NCI-H345 (cell line): ENCODE measurements around the gene INPP4A.

Source experiments
- DNase-seq: peaks from one replicate; lab custom pipeline; 2025; lab: John Stamatoyannopoulos, UW

INPP4A gene

DNA sequence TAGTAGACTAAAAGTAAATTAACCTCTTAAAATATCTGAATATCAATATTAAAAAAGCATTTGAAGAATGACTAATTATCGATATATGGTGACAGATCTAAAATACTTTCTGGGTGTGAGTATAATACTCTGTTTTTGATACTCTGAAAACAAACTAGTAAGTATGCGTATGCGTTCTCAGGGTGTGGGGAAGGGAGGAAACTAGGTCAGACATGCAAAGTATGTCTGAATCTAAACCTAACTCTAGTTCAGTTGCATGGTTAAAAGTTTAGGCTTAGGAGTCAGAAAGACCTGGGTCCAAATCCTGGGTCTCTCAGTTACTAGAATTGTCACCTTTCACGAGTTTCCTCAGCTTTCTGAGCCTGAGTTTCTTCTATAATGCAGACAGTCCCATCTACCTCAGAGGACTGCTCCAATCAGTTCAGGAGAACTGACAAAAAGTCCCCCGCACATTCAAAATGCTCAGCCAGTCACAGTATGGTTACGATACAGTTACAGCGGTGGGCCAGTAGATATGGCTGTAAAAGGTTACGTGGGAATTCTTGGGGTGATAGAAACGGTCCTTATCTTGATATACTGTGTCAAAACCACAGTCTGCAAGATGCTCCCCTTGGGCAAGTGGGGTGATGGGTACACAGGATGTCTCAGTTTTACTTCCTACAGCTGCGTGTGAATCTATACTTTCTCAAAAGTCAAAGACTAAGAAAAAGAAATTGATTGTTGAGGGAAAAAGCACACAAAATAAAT, 192.9 kb downstream of the INPP4A start:
- DNase-seq: no peak

DNA sequence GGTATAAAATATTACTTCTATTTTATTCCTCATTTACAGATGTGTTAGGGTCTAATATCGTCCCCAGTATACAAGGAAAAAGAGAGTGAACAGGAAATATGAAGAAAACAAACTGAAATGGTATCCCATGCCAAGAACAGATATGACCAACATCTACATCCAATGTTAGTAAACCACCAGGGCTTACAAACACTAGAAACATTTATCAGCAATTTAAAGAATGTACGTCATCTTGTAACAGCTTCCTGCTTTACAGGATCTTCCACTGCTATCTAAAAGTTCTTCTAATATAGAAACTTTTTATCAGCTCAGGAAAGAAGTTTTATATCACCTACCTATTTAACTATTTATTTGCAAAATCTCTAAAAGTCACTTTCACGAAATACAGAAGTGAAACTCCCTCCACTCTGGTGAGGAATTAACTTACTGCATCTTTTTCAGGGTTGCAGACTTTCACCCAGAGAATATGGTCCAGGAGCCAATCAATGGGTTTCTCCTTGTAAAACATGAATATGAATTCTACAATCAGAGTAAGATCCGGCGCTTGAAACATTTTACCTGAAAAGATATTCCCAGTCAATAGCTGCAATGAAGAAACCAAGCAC, 198.9 kb downstream of the INPP4A start:
- no peak for DNase-seq
